CD4-positive, alpha-beta T cell (primary cell): ENCODE data around the gene TPSG1. TPM values are rescaled to one million over a fixed set of nuclear protein-coding genes. Genes with fewer than 3 reads are reported as not detected.
"Not testable (repeated sequence)": the region's sequence is repeated elsewhere in the genome, so short reads cannot be mapped to it uniquely, and the experiment has no call there.

Source experiments
- ATAC-seq: fragments of 200-7000 bp; cut with Tn5 transposase; one replicate; pipeline ENCODE4 v1.10.0; 2022; ENCODE audit warnings: mild to moderate bottlenecking; ENCODE audit not compliant: poor library complexity
- CTCF ChIA-PET: fragments of 350-600 bp; sonication (Branson Sonifier 250); formaldehyde crosslinking; loops from one replicate; lab custom pipeline; 2021; ENCODE audit warnings: antibody characterized with exemption, inconsistent platforms; lab: Charles Lee
- POLR2A ChIA-PET: fragments of 350-600 bp; sonication (Branson Sonifier 250); formaldehyde crosslinking; loops from one replicate; lab custom pipeline; 2021; ENCODE audit warnings: antibody characterized with exemption, inconsistent platforms; lab: Charles Lee
- DNase-seq, 14 experiments: peaks; one replicate each; pipeline ENCODE4 v3.0.0-alpha.2; 2013 to 2020; ENCODE audit warnings: mixed read lengths in 2 of 14
- H3K27ac ChIP-seq, 2 donors: one replicate each; pipeline versions ENCODE4 v1.5.1 to v1.7.0; 2013; ENCODE audit warnings: low read length in 2 of 2, low read depth in 1 of 2, mild to moderate bottlenecking in 1 of 2
- H3K27me3 ChIP-seq, 2 experiments: 1 replicate in 1 of 2; 2 replicates in 1 of 2; pipeline versions ENCODE4 v1.6.1 to v1.7.0; 2013; ENCODE audit warnings: low read length in 2 of 2, control low read depth in 1 of 2, mild to moderate bottlenecking in 1 of 2, moderate library complexity in 1 of 2; ENCODE audit not compliant: insufficient read depth in 2 of 2, control insufficient read depth in 1 of 2
- H3K36me3 ChIP-seq: one replicate; pipeline ENCODE4 v1.6.1; 2013; ENCODE audit warnings: low read length, control low read depth; ENCODE audit not compliant: insufficient read depth
- H3K4me1 ChIP-seq: one replicate; pipeline ENCODE4 v1.6.1; 2013; ENCODE audit warnings: low read length, control low read depth; ENCODE audit not compliant: insufficient read depth
- H3K4me3 ChIP-seq: one replicate; pipeline ENCODE4 v1.5.1; 2013; ENCODE audit warnings: mild to moderate bottlenecking, low read length, moderate library complexity
- H3K9me3 ChIP-seq, 2 experiments: 1 replicate in 1 of 2; 2 replicates in 1 of 2; pipeline versions ENCODE4 v1.6.1 to v1.7.0; 2013; ENCODE audit warnings: low read length in 2 of 2, mild to moderate bottlenecking in 2 of 2, control low read depth in 1 of 2, moderate library complexity in 1 of 2; ENCODE audit not compliant: control insufficient read depth in 1 of 2, insufficient read depth in 1 of 2
- H3K27ac Mint-ChIP-seq: one replicate; pipeline ENCODE4 v1.8.0; 2020; ENCODE audit warnings: mixed read lengths
- H3K27me3 Mint-ChIP-seq: one replicate; pipeline ENCODE4 v1.8.0; 2021; ENCODE audit warnings: mixed read lengths
- H3K36me3 Mint-ChIP-seq: one replicate; pipeline ENCODE4 v1.8.0; 2021; ENCODE audit warnings: low read depth, mixed read lengths
- H3K4me1 Mint-ChIP-seq: one replicate; pipeline ENCODE4 v1.8.0; 2021; ENCODE audit warnings: low read depth, mixed read lengths
- H3K4me3 Mint-ChIP-seq: one replicate; pipeline ENCODE4 v1.8.0; 2020; ENCODE audit warnings: mild to moderate bottlenecking, mixed read lengths
- H3K9me3 Mint-ChIP-seq: one replicate; pipeline ENCODE4 v1.8.0; 2020; ENCODE audit warnings: mixed read lengths
- intact Hi-C, 2 experiments: fragments of 100-400 bp; cut with DNase I in 1 of 2; cut with micrococcal nuclease in 1 of 2; formaldehyde crosslinking; loops; one replicate each; pipeline versions ENCODE4 v1.15.1 to v1.9.0; 2023 to 2025; cut with DNase I, micrococcal nuclease
- total RNA-seq, 174 experiments: library from RNA in 2 of 174; stranded (reverse) in 2 of 174; gene quantifications; one replicate each; pipeline ENCODE4 v1.2.3 and lab custom pipeline; 2021 to 2026
- TF ChIP-seq, protein P1 (sequence below): fragments of 200-600 bp; IDR thresholded peaks from one replicate; pipeline ENCODE4 v1.8.0; 2022; ENCODE audit warnings: antibody characterized with exemption, mild to moderate bottlenecking

The TPSG1 gene
- total RNA-seq, 2 experiments from 2014 or later, result not detected

DNA sequence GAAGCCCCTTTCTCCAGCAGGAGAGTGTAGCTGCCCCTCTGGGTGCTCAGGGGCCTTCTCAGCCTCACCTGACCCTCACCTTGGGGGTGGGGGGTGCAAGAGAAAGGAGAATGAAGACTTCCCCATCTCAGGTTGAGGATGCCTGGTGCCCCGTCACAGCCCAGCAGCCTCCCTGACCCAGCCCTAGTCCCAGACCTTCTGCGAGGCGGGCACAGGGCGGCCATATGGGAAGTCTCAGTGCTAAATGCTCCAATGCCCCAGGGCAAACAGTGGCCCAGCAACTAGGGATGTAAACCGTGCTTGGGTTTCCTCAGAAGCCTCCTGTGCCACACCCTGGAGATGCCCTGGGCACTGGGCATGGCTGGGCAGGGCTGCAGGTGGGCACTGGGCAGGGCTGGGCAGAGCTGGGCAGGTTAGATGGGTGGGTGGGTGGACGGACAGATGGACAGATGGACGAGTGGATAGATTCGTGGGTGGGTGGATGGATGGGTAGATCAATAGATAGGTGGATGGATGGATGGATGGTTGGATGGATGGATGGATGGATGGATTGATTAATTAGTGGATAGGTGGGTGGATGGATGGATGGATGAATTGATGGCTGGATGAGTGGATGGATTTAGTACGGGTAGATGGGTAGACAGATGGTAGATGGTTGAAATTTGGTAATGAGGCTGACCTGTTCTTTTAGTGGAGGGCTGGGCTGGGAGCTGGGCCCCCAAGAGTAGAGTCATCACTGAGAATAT is 47.6 kb upstream of the TPSG1 start:
- Mint-ChIP-seq H3K4me3 (no peak overlapping the region), H3K27ac (no peak overlapping the region), H3K4me1 (no peaks in the 10 kb centered on the region), H3K27me3 (peaks cover 22% of the 10 kb centered on the region), H3K36me3 (no peaks in the 10 kb centered on the region), H3K9me3 (no peaks in the 10 kb centered on the region)
- Histone ChIP-seq H3K27ac (no peak overlapping the region), H3K27me3 (peaks cover 9 to 17% of the 10 kb centered on the region in 2 experiments), H3K4me1 (peaks cover 11% of the 10 kb centered on the region), H3K9me3 (peaks cover 0 to 9% of the 10 kb centered on the region in 2 experiments), H3K36me3 (no peaks in the 10 kb centered on the region), H3K4me3 (no peak overlapping the region)
- TF ChIP-seq, protein P1, sequence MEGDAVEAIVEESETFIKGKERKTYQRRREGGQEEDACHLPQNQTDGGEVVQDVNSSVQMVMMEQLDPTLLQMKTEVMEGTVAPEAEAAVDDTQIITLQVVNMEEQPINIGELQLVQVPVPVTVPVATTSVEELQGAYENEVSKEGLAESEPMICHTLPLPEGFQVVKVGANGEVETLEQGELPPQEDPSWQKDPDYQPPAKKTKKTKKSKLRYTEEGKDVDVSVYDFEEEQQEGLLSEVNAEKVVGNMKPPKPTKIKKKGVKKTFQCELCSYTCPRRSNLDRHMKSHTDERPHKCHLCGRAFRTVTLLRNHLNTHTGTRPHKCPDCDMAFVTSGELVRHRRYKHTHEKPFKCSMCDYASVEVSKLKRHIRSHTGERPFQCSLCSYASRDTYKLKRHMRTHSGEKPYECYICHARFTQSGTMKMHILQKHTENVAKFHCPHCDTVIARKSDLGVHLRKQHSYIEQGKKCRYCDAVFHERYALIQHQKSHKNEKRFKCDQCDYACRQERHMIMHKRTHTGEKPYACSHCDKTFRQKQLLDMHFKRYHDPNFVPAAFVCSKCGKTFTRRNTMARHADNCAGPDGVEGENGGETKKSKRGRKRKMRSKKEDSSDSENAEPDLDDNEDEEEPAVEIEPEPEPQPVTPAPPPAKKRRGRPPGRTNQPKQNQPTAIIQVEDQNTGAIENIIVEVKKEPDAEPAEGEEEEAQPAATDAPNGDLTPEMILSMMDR, result no peak
- no peak for ATAC-seq
- no peak for DNase-seq
- CTCF ChIA-PET, result no interaction called here
- POLR2A ChIA-PET, result no interaction called here
- intact Hi-C loops, result no loop called here

DNA sequence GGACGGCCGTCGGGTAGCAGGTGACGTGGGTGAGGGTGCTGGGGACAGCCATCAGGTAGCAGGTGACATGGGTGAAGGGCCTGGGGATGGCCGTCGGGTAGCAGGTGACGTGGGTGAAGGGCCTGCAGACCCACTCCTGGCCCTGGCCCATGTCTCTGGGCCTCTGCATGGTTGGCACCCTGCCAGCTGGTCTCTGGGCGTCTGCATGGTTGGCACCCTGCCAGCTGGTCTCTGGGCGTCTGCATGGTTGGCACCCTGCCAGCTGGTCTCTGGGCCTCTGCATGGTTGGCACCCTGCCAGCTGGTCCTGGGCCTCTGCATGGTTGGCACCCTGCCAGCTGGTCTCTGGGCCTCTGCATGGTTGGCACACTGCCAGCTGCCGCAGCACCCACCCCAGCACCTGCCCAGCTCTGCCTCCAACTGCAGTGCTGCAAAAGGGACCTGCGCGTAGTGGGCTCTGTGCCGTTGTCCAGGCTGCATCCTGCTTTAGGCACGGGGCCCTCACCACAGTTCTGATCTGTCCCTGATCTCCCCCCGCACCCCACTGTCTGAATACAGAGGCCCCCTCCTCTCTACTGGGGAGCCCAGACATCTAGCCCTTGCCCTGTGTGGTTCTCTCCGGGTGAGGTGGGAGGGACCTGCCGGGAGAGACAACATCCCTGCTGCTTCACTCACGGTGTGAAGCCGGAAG is 46.8 kb upstream of the TPSG1 start:
- DNase-seq, H3K4me3 ChIP-seq, H3K9me3 ChIP-seq, H3K27ac Mint-ChIP-seq, H3K36me3 Mint-ChIP-seq, H3K9me3 Mint-ChIP-seq, ATAC-seq, H3K27ac ChIP-seq, CTCF ChIA-PET, intact Hi-C loops, H3K4me1 Mint-ChIP-seq, H3K4me3 Mint-ChIP-seq, H3K36me3 ChIP-seq: not testable (repeated sequence)
- POLR2A ChIA-PET, result interaction anchor here (0.5 to 0.6 kb wide), 2 partner anchors 119 to 267 kb away, joined by 3 to 6 read pairs; no protein-coding TSS in a partner anchor
- peaks cover 21% of the 10 kb centered on the region for H3K27me3 Mint-ChIP-seq
- peaks cover 11% of the 10 kb centered on the region for H3K4me1 ChIP-seq
- peaks cover 9 to 13% of the 10 kb centered on the region in 2 experiments for H3K27me3 ChIP-seq

GRCh38 chr16:1271380-1271723 is 46.3 kb upstream of the TPSG1 start:
- peaks cover 9 to 11% of the 10 kb centered on the region in 2 experiments for H3K27me3 ChIP-seq

GRCh38 chr16:1269418-1269817 is 44.4 kb upstream of the TPSG1 start:
- peaks cover 11% of the 10 kb centered on the region for H3K4me1 ChIP-seq
- H3K9me3 ChIP-seq, CTCF ChIA-PET, POLR2A ChIA-PET, H3K4me3 ChIP-seq, H3K4me3 Mint-ChIP-seq, H3K27me3 Mint-ChIP-seq, H3K36me3 ChIP-seq, intact Hi-C loops, H3K36me3 Mint-ChIP-seq, H3K4me1 Mint-ChIP-seq, ATAC-seq, H3K27ac Mint-ChIP-seq, H3K27ac ChIP-seq, H3K9me3 Mint-ChIP-seq, H3K27me3 ChIP-seq, DNase-seq: not testable (repeated sequence)

More at GRCh38 chr16:1271380-1271723, 46.3 kb upstream of the TPSG1 start:
- peaks cover 21% of the 10 kb centered on the region for H3K27me3 Mint-ChIP-seq
- Histone ChIP-seq H3K36me3 (no peaks in the 10 kb centered on the region), H3K9me3 (peaks cover 0 to 9% of the 10 kb centered on the region in 2 experiments), H3K4me1 (peaks cover 11% of the 10 kb centered on the region), H3K4me3 (no peak overlapping the region), H3K27ac (no peak overlapping the region)
- H3K36me3 Mint-ChIP-seq, result no peaks in the 10 kb centered on the region
- DNase-seq (no peak), ATAC-seq (no peak)
- intact Hi-C loops, result no loop called here
- no peak overlapping the region for H3K27ac Mint-ChIP-seq
- H3K4me1 Mint-ChIP-seq, result no peaks in the 10 kb centered on the region
- ChIA-PET POLR2A (interaction anchor here (0.5 to 0.6 kb wide), 2 partner anchors 118 to 267 kb away, joined by 3 to 6 read pairs; no protein-coding TSS in a partner anchor), CTCF (no interaction called here)
- no peak overlapping the region for H3K4me3 Mint-ChIP-seq
- TF ChIP-seq, protein P1, result no peak
- no peaks in the 10 kb centered on the region for H3K9me3 Mint-ChIP-seq
